ENCODE measurements around the gene RNF115. TPM values are rescaled to one million over a fixed set of nuclear protein-coding genes. Genes with fewer than 3 reads are reported as not detected.

The RNF115 gene
- total and polyA plus RNA-seq, 2 of the 13 experiments (the other 11 are each of a cell fraction or from before 2014, with no cell fraction given), result 6.0 to 10.1 TPM

DNA sequence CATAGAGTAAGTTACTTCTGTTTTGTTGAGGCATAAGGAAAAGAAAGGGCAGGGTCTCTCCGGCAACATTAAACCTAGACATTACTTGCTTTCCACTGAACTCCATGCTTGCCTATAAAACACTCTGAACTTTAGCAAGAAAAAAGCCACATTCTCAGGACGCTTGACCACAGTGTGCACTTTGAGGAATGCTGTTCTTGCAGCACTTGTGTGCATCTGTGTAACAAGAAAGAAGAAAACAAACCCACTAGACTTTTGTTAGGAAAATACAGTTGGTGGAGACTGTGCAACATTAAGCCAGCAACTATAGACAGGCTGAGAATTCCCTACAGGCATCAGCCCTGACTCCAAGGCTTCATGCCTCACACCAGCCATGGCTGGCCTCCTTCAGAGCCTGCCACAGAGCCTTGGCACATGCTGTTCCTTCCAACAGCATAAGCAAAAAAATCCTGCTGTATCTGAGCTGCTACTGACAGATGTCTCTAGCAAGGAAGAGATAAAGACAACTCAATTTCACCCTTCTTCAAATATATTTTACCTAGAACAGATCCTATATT, 122.5 kb downstream of the RNF115 start:
- Histone ChIP-seq H3K4me3 (replicated peaks in 1 of 3; ENCODE audit: insufficient read depth in 1 of 3, low read depth in 2 of 3, low read length in 3 of 3) (no peak overlapping the region), H3K27me3 (ENCODE audit: control insufficient read depth in 1 of 2, insufficient read depth in 2 of 2, low read length in 2 of 2) (no peaks in the 10 kb centered on the region), H3K36me3 (replicated peaks in 1 of 2; ENCODE audit: control insufficient read depth in 1 of 2, insufficient read depth in 2 of 2, low read length in 2 of 2) (no peaks in the 10 kb centered on the region; a peak in 1 of 5 replicates), H3K27ac (ENCODE audit: extremely low read length, insufficient read depth, low read length) (no peak overlapping the region), H3K9ac (ENCODE audit: insufficient read depth, low read depth, low read length) (no peak overlapping the region), H3K4me2 (ENCODE audit: low read depth, low read length) (no peak overlapping the region), H3K4me1 (ENCODE audit: insufficient read depth, low read length) (peaks cover 56% of the 10 kb centered on the region), H4K20me1 (ENCODE audit: insufficient read depth, low read length) (no peaks in the 10 kb centered on the region), H3K9me3 (ENCODE audit: low read length) (no peaks in the 10 kb centered on the region), H3K79me2 (ENCODE audit: insufficient read depth, low read length) (peaks cover 15% of the 10 kb centered on the region), H2AFZ (ENCODE audit: low read length) (no peak overlapping the region)
- in situ Hi-C loops (cut with HindIII; ENCODE audit: extremely low pct_ligation_motif_present, low pct_unique_long_range_greater_than_20kb), result no loop called here
- CTCF ChIA-PET (ENCODE audit: low intra/inter-chr PET ratio, low total read pairs), result no interaction called here
- intact Hi-C loops (cut with micrococcal nuclease; ENCODE audit: unreplicated experiment), result no loop called here
- DNase-seq (ENCODE audit: low spot score) (no peak), ATAC-seq (no peak), FAIRE-seq (no peak)
- no peak for TF ChIP-seq FOSL1 (CRISPR knock-in tag; IDR thresholded peaks at IDR 0.05; ENCODE audit: borderline replicate concordance)
- TF ChIP-seq, protein P1, sequence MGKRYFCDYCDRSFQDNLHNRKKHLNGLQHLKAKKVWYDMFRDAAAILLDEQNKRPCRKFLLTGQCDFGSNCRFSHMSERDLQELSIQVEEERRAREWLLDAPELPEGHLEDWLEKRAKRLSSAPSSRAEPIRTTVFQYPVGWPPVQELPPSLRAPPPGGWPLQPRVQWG (CRISPR knock-in tag; IDR thresholded peaks at IDR 0.05; ENCODE audit: borderline replicate concordance, low read depth), result no peak
- TF ChIP-seq CHD2 (IDR thresholded peaks at IDR 0.05; ENCODE audit: low read depth, low read length), result no peak
- TF ChIP-seq ZC3H4 (CRISPR knock-in tag; IDR thresholded peaks at IDR 0.05; ENCODE audit: borderline replicate concordance), result no peak
- no peak for TF ChIP-seq RARA (CRISPR knock-in tag; IDR thresholded peaks at IDR 0.05)
- no peak for TF ChIP-seq NR2F6 (IDR thresholded peaks at IDR 0.05)
- no peak for TF ChIP-seq NR2F6 (CRISPR knock-in tag; IDR thresholded peaks at IDR 0.05)
- TF ChIP-seq CBX1 (IDR thresholded peaks at IDR 0.05; ENCODE audit: low read depth), result no peak
- no peak for TF ChIP-seq SIX4 (CRISPR knock-in tag; IDR thresholded peaks at IDR 0.05)
- TF ChIP-seq REL (CRISPR knock-in tag; conservative IDR thresholded peaks at IDR 0.05), result no peak
- TF ChIP-seq, protein P2, sequence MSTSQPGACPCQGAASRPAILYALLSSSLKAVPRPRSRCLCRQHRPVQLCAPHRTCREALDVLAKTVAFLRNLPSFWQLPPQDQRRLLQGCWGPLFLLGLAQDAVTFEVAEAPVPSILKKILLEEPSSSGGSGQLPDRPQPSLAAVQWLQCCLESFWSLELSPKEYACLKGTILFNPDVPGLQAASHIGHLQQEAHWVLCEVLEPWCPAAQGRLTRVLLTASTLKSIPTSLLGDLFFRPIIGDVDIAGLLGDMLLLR (CRISPR knock-in tag; IDR thresholded peaks at IDR 0.05), result no peak
- no peak for TF ChIP-seq CEBPB (IDR thresholded peaks at IDR 0.05; ENCODE audit: borderline replicate concordance, low read depth, low read length)
- POLR2A ChIA-PET, result no interaction called here
- 94% methylated on average over 2 of the region's 2 CpGs for WGBS (ENCODE audit: low lambda C conversion rate)
- BruUV-seq (replicated peaks), result no TSS peak

Measured in HepG2 (cell line).